Measurements from ENCODE around the gene COQ2. TPM values are rescaled to one million over a fixed set of nuclear protein-coding genes. Genes with fewer than 3 reads are reported as not detected.

Gene COQ2
- total RNA-seq, 1 donor, result 14.1 TPM

- Histone ChIP-seq H3K79me2 (ENCODE audit: insufficient read depth, low read length) (no peaks in the 10 kb centered on the region), H3K27me3 (ENCODE audit: insufficient read depth, low read length) (no peaks in the 10 kb centered on the region), H3K9me3 (ENCODE audit: low read depth, low read length) (no peaks in the 10 kb centered on the region), H3K27ac (ENCODE audit: low read depth, low read length) (no peak overlapping the region), H2AFZ (ENCODE audit: low read length) (no peak overlapping the region), H3K4me2 (ENCODE audit: insufficient read depth, low read length) (peak overlapping the region; percentile 39), H4K20me1 (ENCODE audit: insufficient read depth, low read length) (no peaks in the 10 kb centered on the region), H3K4me3 (ENCODE audit: insufficient read depth, low read length) (no peak overlapping the region), H3K36me3 (ENCODE audit: insufficient read depth, low read length) (no peaks in the 10 kb centered on the region), H3K4me1 (ENCODE audit: insufficient read depth, low read length) (peaks cover 37% of the 10 kb centered on the region)
- TF ChIP-seq CTCF (IDR thresholded peaks at IDR 0.05; ENCODE audit: extremely low read depth, low read depth, low read length), result no peak
- DNase-seq (ENCODE audit: insufficient read length, low spot score, missing footprints), result no peak
Observed at GRCh38 chr4:83268491-83268890, 16.1 kb downstream of the COQ2 start.

DNA sequence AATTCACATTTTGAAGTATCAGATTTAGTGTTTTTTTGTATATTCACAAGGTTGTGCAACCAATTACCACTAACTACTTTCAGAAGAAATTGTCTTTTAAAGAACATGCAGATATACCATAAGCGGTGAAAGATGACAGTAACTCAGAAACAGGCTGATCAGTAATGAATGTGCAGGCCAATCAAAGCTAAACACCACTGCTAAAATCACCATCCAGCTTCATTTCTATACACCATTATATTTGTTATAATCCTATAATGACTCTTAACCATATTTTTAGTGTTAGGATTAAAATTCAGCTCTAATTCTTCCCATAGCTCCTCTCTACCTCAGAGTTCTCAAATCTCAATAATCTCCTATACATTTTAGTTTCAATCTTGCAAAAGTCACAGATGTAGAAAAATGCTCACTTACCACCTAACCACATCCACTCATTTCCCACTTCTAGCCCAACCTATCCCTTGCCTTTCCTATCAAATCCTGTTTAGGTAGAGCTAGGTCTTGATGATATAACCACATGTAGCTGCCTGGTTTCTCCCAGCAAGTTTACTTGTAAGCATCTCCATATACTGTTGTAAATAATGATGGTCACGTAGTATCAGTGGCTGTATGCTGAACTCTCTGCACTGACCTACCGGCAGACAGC lies 16.6 kb downstream of the COQ2 start:
- Histone ChIP-seq H2AFZ (ENCODE audit: low read length) (no peak overlapping the region), H3K9me3 (ENCODE audit: low read depth, low read length) (no peaks in the 10 kb centered on the region), H3K79me2 (ENCODE audit: insufficient read depth, low read length) (no peaks in the 10 kb centered on the region), H3K36me3 (ENCODE audit: insufficient read depth, low read length) (no peaks in the 10 kb centered on the region), H3K27ac (ENCODE audit: low read depth, low read length) (peak overlapping the region; percentile 85), H4K20me1 (ENCODE audit: insufficient read depth, low read length) (no peaks in the 10 kb centered on the region), H3K4me2 (ENCODE audit: insufficient read depth, low read length) (peak overlapping the region; percentile 39), H3K4me3 (ENCODE audit: insufficient read depth, low read length) (no peak overlapping the region), H3K4me1 (ENCODE audit: insufficient read depth, low read length) (peaks cover 37% of the 10 kb centered on the region), H3K27me3 (ENCODE audit: insufficient read depth, low read length) (no peaks in the 10 kb centered on the region)
- no peak for TF ChIP-seq CTCF (IDR thresholded peaks at IDR 0.05; ENCODE audit: extremely low read depth, low read depth, low read length)
- no peak for DNase-seq (ENCODE audit: insufficient read length, low spot score, missing footprints)

DNA sequence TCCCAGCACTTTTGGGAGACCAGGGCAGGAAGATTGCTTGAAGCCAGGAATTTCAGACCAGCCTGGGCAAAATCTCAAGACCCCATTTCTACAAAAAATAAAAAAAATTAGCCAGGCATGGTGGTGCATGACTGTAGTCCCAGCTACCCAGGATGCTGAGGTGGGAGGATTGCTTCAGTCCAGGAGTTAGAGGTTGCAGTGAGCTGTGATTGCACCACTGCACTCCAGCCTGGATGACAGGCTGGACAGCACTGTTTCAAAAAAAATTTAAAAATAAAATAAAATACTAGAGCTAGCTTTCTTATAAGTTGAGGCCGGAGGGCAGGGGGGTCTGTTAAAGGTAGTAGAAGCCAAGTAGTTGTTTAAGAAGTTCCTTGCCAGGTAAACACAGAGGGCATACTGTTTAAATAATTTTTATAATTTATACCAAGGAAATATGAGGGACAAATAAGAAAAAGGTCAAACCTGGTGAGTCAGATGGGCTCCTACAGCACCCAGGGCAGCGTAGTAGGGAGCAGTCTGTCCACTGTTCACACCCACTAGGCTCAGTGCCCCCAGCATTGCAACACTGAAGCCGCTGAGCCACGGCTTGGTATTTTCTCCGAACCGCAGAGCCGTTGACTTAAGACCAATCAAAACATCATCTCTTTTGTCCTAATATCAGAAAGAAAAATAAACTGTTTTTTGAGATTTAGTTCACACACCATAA lies 17.3 kb downstream of the COQ2 start:
- no peaks in the 10 kb centered on the region for H3K36me3 ChIP-seq (ENCODE audit: insufficient read depth, low read length)
- peaks cover 37% of the 10 kb centered on the region for H3K4me1 ChIP-seq (ENCODE audit: insufficient read depth, low read length)
- no peaks in the 10 kb centered on the region for H3K9me3 ChIP-seq (ENCODE audit: low read depth, low read length)
- H3K4me3 ChIP-seq (ENCODE audit: insufficient read depth, low read length), result no peak overlapping the region
- no peak overlapping the region for H2AFZ ChIP-seq (ENCODE audit: low read length)
- no peaks in the 10 kb centered on the region for H3K79me2 ChIP-seq (ENCODE audit: insufficient read depth, low read length)
- H3K27me3 ChIP-seq (ENCODE audit: insufficient read depth, low read length), result no peaks in the 10 kb centered on the region
- no peak for TF ChIP-seq CTCF (IDR thresholded peaks at IDR 0.05; ENCODE audit: extremely low read depth, low read depth, low read length)
- H3K4me2 ChIP-seq (ENCODE audit: insufficient read depth, low read length), result peak overlapping the region; percentile 39
- peak overlapping the region; percentile 85 for H3K27ac ChIP-seq (ENCODE audit: low read depth, low read length)
- peak; percentile 62 for DNase-seq (ENCODE audit: insufficient read length, low spot score, missing footprints)
- no peaks in the 10 kb centered on the region for H4K20me1 ChIP-seq (ENCODE audit: insufficient read depth, low read length)

DNA sequence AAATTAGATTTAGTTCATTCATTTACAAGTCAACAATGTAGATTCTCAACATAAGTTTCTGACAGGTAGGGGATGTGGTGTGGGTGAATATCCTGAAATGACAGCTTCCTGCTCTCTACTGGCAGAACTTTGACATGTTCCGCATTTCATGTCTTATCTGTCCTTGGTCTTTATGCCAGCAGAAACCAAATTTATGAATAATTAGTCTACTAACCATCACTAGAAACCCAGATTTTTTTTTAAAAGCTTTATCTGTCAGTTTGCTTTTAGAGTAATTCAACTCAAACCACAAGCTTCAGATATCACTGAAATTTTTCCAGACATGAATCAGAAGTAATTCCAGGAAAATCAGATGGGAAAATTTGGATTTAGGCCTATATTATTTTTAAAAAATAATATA lies 17.9 kb downstream of the COQ2 start:
- H2AFZ ChIP-seq (ENCODE audit: low read length), result no peak overlapping the region
- H3K4me1 ChIP-seq (ENCODE audit: insufficient read depth, low read length), result peaks cover 37% of the 10 kb centered on the region
- no peak for TF ChIP-seq CTCF (IDR thresholded peaks at IDR 0.05; ENCODE audit: extremely low read depth, low read depth, low read length)
- H3K4me3 ChIP-seq (ENCODE audit: insufficient read depth, low read length), result no peak overlapping the region
- H3K36me3 ChIP-seq (ENCODE audit: insufficient read depth, low read length), result no peaks in the 10 kb centered on the region
- H4K20me1 ChIP-seq (ENCODE audit: insufficient read depth, low read length), result no peaks in the 10 kb centered on the region
- peak; percentile 18 for DNase-seq (ENCODE audit: insufficient read length, low spot score, missing footprints)
- peak overlapping the region; percentile 39 for H3K4me2 ChIP-seq (ENCODE audit: insufficient read depth, low read length)
- H3K79me2 ChIP-seq (ENCODE audit: insufficient read depth, low read length), result no peaks in the 10 kb centered on the region
- no peaks in the 10 kb centered on the region for H3K27me3 ChIP-seq (ENCODE audit: insufficient read depth, low read length)
- H3K27ac ChIP-seq (ENCODE audit: low read depth, low read length), result peak overlapping the region; percentile 85
- no peaks in the 10 kb centered on the region for H3K9me3 ChIP-seq (ENCODE audit: low read depth, low read length)

All from osteoblast (primary cell).